ENCODE data around the gene NKX2-8. TPM values are rescaled to one million over a fixed set of nuclear protein-coding genes. Genes with fewer than 3 reads are reported as not detected.

NKX2-8 gene
- total and polyA plus RNA-seq, 2 donors (not counting 1 experiment from before 2014, with no cell fraction given), result not detected

DNA sequence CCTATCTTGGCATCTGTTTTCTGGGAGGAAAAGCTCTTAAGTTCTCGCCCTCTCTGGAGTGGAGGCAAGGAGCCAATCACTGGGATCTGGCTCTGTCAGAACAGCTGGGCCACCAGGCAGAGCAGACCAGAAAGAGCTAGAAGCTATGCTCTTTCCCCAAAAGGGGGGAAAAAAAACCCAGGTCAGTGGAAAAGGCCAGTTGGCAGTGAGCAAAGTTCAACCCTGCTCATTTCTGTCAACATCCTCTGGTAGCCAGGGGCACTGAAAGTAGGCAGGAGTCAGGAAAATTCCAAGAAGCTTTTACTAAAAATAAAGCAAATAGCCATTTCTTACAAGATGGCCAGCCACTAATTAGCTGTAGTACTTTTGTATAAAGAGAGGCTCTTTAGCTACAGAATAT is 42.6 kb upstream of the NKX2-8 start:
- Histone ChIP-seq H3K4me2 (replicated peaks; ENCODE audit: low read depth, low read length, poor library complexity, severe bottlenecking) (no peak overlapping the region), H3K27me3 (replicated peaks in 1 of 4; ENCODE audit: control extremely low read depth in 1 of 4, control insufficient read depth in 3 of 4, insufficient read depth in 4 of 4, low read length in 3 of 4) (peaks cover 0 to 2% (median 0%) of the 10 kb centered on the region in 4 experiments), H3K27ac (ENCODE audit: low read length in 2 of 2) (no peak overlapping the region), H3K79me2 (ENCODE audit: control insufficient read depth, insufficient read depth, low read length) (no peaks in the 10 kb centered on the region), H3K4me1 (ENCODE audit: control insufficient read depth in 2 of 2, insufficient read depth in 2 of 2, low read length in 2 of 2) (no peaks in the 10 kb centered on the region), H2AFZ (ENCODE audit: insufficient read depth, low read depth, low read length, poor library complexity, severe bottlenecking) (no peak overlapping the region), H4K20me1 (ENCODE audit: control insufficient read depth, insufficient read depth, low read length, poor library complexity, severe bottlenecking) (no peaks in the 10 kb centered on the region), H3K36me3 (replicated peaks in 1 of 2; ENCODE audit: control extremely low read depth in 1 of 2, control insufficient read depth in 1 of 2, extremely low read depth in 1 of 2, insufficient read depth in 2 of 2, low read length in 1 of 2) (no peaks in the 10 kb centered on the region), H3K9me3 (ENCODE audit: control extremely low read depth in 1 of 3, control insufficient read depth in 2 of 3, insufficient read depth in 1 of 3, low read length in 2 of 3) (peaks cover 0 to 3% (median 1%) of the 10 kb centered on the region in 3 donors), H3K9ac (ENCODE audit: low read length) (no peak overlapping the region), H3K4me3 (ENCODE audit: control extremely low read depth in 1 of 5, extremely low read depth in 1 of 5, insufficient read depth in 1 of 5, low read depth in 2 of 5, low read length in 4 of 5) (no peak overlapping the region)
- Mint-ChIP-seq H3K27ac (no peak overlapping the region), H3K4me1 (no peaks in the 10 kb centered on the region), H3K4me3 (no peak overlapping the region), H3K9me3 (ENCODE audit: insufficient read depth) (peaks cover 2% of the 10 kb centered on the region), H3K27me3 (peaks cover 7% of the 10 kb centered on the region)
- ChIA-PET CTCF (no interaction called here), POLR2A (no interaction called here)
- no peak for TF ChIP-seq EZH2 (IDR thresholded peaks at IDR 0.05; ENCODE audit: borderline replicate concordance, insufficient read depth, low read depth, low read length, poor library complexity, severe bottlenecking)
- TF ChIP-seq, protein P1, sequence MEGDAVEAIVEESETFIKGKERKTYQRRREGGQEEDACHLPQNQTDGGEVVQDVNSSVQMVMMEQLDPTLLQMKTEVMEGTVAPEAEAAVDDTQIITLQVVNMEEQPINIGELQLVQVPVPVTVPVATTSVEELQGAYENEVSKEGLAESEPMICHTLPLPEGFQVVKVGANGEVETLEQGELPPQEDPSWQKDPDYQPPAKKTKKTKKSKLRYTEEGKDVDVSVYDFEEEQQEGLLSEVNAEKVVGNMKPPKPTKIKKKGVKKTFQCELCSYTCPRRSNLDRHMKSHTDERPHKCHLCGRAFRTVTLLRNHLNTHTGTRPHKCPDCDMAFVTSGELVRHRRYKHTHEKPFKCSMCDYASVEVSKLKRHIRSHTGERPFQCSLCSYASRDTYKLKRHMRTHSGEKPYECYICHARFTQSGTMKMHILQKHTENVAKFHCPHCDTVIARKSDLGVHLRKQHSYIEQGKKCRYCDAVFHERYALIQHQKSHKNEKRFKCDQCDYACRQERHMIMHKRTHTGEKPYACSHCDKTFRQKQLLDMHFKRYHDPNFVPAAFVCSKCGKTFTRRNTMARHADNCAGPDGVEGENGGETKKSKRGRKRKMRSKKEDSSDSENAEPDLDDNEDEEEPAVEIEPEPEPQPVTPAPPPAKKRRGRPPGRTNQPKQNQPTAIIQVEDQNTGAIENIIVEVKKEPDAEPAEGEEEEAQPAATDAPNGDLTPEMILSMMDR (IDR thresholded peaks at IDR 0.05), result no peak
- intact Hi-C loops (cut with micrococcal nuclease), result no loop called here
- ATAC-seq (ENCODE audit: low read depth) (no peak), DNase-seq (no peak)
- WGBS (ENCODE audit: insufficient coverage), result 100% methylated on average over 1 of the region's 1 CpG

DNA sequence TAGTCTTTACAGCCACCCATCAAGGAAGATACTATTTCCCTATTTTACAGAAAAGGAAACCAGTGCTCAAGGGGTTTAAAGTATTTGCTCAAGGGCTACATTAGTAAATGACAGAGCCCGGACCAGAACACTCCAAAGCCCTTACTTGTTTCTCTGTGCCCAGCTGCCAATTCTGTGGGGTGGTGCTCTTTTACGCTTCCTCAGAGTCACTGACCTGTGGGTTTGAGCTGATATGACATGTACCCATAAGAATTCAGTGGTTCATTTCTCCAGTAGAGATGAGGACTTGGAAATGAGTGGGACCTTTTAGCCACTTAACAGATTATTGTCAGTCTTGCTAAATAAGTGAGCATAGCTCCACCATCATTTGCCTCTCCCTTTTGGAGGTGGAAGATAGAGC is 37.4 kb upstream of the NKX2-8 start:
- H3K79me2 ChIP-seq (ENCODE audit: control insufficient read depth, insufficient read depth, low read length), result no peaks in the 10 kb centered on the region
- no peaks in the 10 kb centered on the region for H3K36me3 ChIP-seq (replicated peaks in 1 of 2; ENCODE audit: control extremely low read depth in 1 of 2, control insufficient read depth in 1 of 2, extremely low read depth in 1 of 2, insufficient read depth in 2 of 2, low read length in 1 of 2)
- peaks cover 1 to 4% (median 3%) of the 10 kb centered on the region in 3 donors for H3K9me3 ChIP-seq (ENCODE audit: control extremely low read depth in 1 of 3, control insufficient read depth in 2 of 3, insufficient read depth in 1 of 3, low read length in 2 of 3)
- H3K9me3 Mint-ChIP-seq (ENCODE audit: insufficient read depth), result peaks cover 2% of the 10 kb centered on the region
- no peaks in the 10 kb centered on the region for H3K4me1 Mint-ChIP-seq
- H3K27ac Mint-ChIP-seq, result no peak overlapping the region
- H3K4me1 ChIP-seq (ENCODE audit: control insufficient read depth in 2 of 2, insufficient read depth in 2 of 2, low read length in 2 of 2), result no peaks in the 10 kb centered on the region
- POLR2A ChIA-PET, result no interaction called here
- H3K4me2 ChIP-seq (replicated peaks; ENCODE audit: low read depth, low read length, poor library complexity, severe bottlenecking), result no peak overlapping the region
- no peak overlapping the region for H3K9ac ChIP-seq (ENCODE audit: low read length)
- no peak overlapping the region for H3K4me3 ChIP-seq (ENCODE audit: control extremely low read depth in 1 of 5, extremely low read depth in 1 of 5, insufficient read depth in 1 of 5, low read depth in 2 of 5, low read length in 4 of 5)
- intact Hi-C loops (cut with micrococcal nuclease), result no loop called here
- no peaks in the 10 kb centered on the region for H3K27me3 ChIP-seq (replicated peaks in 1 of 4; ENCODE audit: control extremely low read depth in 1 of 4, control insufficient read depth in 3 of 4, insufficient read depth in 4 of 4, low read length in 3 of 4)
- WGBS (ENCODE audit: insufficient coverage), result no CpG with 5 or more reads among the region's 2 CpGs
- no peak for DNase-seq
- no peak overlapping the region for H3K4me3 Mint-ChIP-seq
- no peak overlapping the region for H2AFZ ChIP-seq (ENCODE audit: insufficient read depth, low read depth, low read length, poor library complexity, severe bottlenecking)
- no peak overlapping the region for H3K27ac ChIP-seq (ENCODE audit: low read length in 2 of 2)
- CTCF ChIA-PET, result no interaction called here
- TF ChIP-seq EZH2 (IDR thresholded peaks at IDR 0.05; ENCODE audit: borderline replicate concordance, insufficient read depth, low read depth, low read length, poor library complexity, severe bottlenecking), result no peak
- TF ChIP-seq, protein P1 (IDR thresholded peaks at IDR 0.05), result no peak
- ATAC-seq (ENCODE audit: low read depth), result no peak
- no peaks in the 10 kb centered on the region for H3K27me3 Mint-ChIP-seq
- no peaks in the 10 kb centered on the region for H4K20me1 ChIP-seq (ENCODE audit: control insufficient read depth, insufficient read depth, low read length, poor library complexity, severe bottlenecking)

Measured in B cell (primary cell).